Stimulated activated memory B cell treated with anti-CD40 and anti-IgM and Interleukin-4, amounts not matched to agents 10 μg/mL and 1 μg/mL and 100 μg/mL, for 72 hours (primary cell): ENCODE results near the gene ICA1.
A peak's percentile ranks its signal among the peaks of the same experiment; 100 is the strongest.

Experiments
- ATAC-seq: fragments of 150-1000 bp; cut with Tn5 transposase; 2 replicates; pipeline ENCODE4 v1.10.0; 2021
- H3K27ac Mint-ChIP-seq: one replicate; pipeline ENCODE4 v1.8.0; 2022; ENCODE audit warnings: mild to moderate bottlenecking, mixed read lengths
- H3K27me3 Mint-ChIP-seq: one replicate; pipeline ENCODE4 v1.8.0; 2022; ENCODE audit warnings: mixed read lengths
- H3K36me3 Mint-ChIP-seq: one replicate; pipeline ENCODE4 v1.8.0; 2022; ENCODE audit warnings: mixed read lengths
- H3K4me1 Mint-ChIP-seq: one replicate; pipeline ENCODE4 v1.8.0; 2022; ENCODE audit warnings: mixed read lengths
- H3K4me3 Mint-ChIP-seq: one replicate; pipeline ENCODE4 v1.8.0; 2022; ENCODE audit warnings: mild to moderate bottlenecking, moderate library complexity, mixed read lengths
- H3K9me3 Mint-ChIP-seq: one replicate; pipeline ENCODE4 v1.8.0; 2022; ENCODE audit warnings: mixed read lengths

The ICA1 gene

GRCh38 chr7:8131694-8132605, 130.0 kb downstream of the ICA1 start:
- H3K4me3 Mint-ChIP-seq = peak overlapping the region; percentile 53
- peak; percentile 71 for ATAC-seq
- no peaks in the 10 kb centered on the region for H3K36me3 Mint-ChIP-seq
- H3K4me1 Mint-ChIP-seq = peaks cover 55% of the 10 kb centered on the region
- peak overlapping the region; percentile 41 for H3K27ac Mint-ChIP-seq
- no peaks in the 10 kb centered on the region for H3K27me3 Mint-ChIP-seq
- no peaks in the 10 kb centered on the region for H3K9me3 Mint-ChIP-seq

- H3K36me3 Mint-ChIP-seq = no peaks in the 10 kb centered on the region
- H3K9me3 Mint-ChIP-seq = no peaks in the 10 kb centered on the region
- no peak overlapping the region for H3K27ac Mint-ChIP-seq
- peaks cover 67% of the 10 kb centered on the region for H3K4me1 Mint-ChIP-seq
- H3K27me3 Mint-ChIP-seq = no peaks in the 10 kb centered on the region
- no peak for ATAC-seq
- H3K4me3 Mint-ChIP-seq = no peak overlapping the region
Measured at GRCh38 chr7:8130663-8131062, 131.3 kb downstream of the ICA1 start.

DNA sequence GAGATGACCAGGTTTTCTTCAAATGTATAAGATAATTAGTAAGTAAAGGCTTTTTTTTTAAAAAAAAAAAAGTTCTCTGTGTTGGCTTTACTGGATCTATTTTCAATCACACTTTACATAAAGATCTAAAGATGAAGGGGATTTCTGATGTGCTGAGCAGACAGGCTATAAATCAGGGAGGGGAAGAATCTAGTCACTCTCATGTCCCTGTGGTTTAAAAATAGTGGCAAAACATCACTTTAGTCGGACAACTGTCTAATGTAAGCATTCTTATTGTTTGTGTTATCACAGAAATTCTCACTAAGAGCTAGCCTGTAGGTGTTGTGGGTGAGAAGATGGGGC, 132.7 kb downstream of the ICA1 start:
- H3K27me3 Mint-ChIP-seq = no peaks in the 10 kb centered on the region
- peaks cover 72% of the 10 kb centered on the region for H3K4me1 Mint-ChIP-seq
- no peak for ATAC-seq
- peak overlapping the region; percentile 62 for H3K27ac Mint-ChIP-seq
- no peaks in the 10 kb centered on the region for H3K36me3 Mint-ChIP-seq
- no peak overlapping the region for H3K4me3 Mint-ChIP-seq
- no peaks in the 10 kb centered on the region for H3K9me3 Mint-ChIP-seq

DNA sequence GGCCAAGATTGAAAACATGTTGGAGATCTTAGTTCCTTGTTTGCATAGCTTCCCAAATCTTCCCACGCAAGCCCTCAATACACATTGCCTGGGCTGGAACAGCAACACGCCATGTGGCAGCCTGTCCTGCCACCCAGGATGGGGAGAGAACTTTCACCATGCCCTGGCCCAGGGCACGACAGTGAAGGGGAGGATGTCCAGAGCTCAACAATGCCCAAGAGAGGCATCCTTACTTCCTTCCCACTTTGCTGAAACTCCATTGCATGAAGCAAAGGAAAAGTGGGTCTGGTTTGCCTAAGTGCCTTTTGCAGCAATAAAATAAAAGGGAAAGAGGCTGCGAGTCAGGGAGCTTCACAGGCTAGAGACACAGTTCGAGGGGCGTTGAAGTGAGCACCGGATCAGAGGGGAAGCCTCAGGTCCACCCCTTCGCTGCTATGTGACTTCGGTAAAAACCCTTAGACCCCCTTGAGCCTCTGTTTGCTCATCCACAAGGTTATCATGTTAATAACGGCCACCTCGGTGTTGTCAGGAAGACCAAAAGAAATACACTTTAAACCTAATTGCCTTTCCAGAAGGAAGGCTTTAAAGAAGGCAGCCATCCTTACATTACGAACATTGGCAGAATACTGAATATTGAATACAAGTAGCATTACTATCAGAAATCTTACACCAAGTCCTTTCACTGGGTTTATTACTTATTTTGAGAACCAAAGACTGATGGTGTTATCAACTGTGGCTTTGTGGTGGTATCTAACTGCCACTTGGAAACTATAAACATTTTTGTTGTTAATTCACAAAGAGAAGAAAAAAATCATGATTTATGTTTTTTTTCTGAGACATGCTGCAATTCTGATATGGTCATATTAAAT, 133.3 kb downstream of the ICA1 start:
- ATAC-seq = no peak
- peaks cover 66% of the 10 kb centered on the region for H3K4me1 Mint-ChIP-seq
- H3K27me3 Mint-ChIP-seq = no peaks in the 10 kb centered on the region
- peak overlapping the region; percentile 62 for H3K27ac Mint-ChIP-seq
- peak overlapping the region; percentile 25 for H3K4me3 Mint-ChIP-seq
- H3K36me3 Mint-ChIP-seq = no peaks in the 10 kb centered on the region
- no peaks in the 10 kb centered on the region for H3K9me3 Mint-ChIP-seq

DNA sequence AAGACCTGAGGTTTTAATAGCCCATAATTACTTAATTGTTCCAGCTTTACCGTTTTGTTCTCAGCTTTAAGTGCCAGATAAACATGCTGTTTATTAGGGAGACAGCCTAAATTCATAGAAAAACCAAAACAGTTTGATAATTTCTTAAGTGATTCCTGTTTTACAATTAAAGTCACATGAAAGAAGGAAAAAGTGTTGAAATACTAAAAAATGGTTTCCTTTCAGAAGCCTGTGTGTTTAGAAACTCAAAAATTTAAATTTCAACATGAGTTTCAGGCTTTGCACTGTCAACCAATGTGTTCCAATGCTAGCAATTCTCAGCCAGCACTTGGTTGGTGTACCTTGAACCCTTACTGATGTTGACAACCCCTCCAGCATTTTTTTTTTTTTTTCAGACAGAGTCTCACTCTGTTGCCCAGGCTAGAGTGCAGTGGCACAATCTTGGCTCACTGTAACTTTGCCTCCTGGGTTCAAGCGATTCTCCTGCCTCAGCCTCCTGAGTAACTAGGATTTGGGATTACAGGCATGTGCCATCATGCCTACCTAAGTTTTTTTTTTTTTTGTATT, 135.3 kb downstream of the ICA1 start:
- Mint-ChIP-seq H3K27ac (peak overlapping the region; percentile 90), H3K27me3 (no peaks in the 10 kb centered on the region), H3K9me3 (no peaks in the 10 kb centered on the region), H3K36me3 (no peaks in the 10 kb centered on the region), H3K4me3 (no peak overlapping the region), H3K4me1 (peaks cover 46% of the 10 kb centered on the region)
- ATAC-seq = no peak

DNA sequence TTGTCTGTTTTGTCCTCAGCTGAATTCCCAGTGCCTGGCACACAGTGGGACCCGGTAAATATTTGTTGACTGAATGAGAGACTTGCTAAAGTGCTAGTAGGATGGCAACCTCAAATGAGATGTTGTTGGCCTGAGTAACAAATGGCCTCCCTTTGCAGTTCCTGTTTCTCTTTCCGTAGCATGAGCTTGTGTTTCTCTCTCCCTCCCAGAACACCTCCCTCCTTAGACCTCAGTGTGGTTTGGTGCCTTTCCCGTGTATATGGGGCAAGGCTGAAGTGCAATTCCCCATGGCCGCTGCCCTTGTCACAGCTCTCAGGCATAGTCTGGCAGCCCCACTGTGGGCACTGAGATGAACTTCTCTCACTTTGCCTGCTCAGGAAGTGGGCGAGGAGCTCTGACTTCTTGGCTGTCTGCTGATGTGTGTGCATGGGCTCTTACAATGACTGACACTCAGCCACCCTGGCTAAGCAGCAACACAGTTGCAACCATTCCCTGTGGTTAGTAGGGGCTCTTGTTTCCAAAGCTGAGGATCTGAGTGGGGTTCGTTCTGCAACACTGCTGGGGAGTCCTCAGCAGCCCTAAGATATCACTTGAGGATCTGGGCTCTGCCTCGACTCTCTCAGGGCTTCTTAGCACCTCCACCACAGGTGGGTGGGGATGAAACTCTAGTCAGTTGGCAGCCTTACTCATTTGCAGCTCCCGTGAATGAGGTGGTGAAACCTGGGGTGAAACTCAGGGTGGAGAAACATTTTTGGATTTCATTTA, 136.1 kb downstream of the ICA1 start:
- peak overlapping the region; percentile 90 for H3K27ac Mint-ChIP-seq
- H3K9me3 Mint-ChIP-seq = no peaks in the 10 kb centered on the region

DNA sequence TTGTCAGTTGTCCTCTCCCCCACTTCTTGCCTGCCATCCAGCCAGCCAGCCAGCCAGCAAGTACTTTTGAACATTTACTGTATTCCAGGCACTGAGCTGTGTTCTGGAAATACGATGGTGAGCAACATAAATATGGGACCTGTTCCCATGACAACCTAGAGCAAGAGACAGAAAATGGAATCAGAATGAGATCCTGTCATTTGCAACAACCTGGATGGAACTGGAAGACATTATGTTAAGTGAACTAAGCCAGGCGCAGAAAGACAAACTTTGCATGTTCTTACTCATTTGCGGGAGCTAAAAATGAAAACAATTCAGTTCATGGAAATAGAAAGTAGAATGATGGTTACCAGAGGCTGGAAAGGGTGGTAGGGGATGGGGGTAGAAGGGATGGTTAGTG, 140.7 kb downstream of the ICA1 start:
- Mint-ChIP-seq H3K27me3 (no peaks in the 10 kb centered on the region), H3K9me3 (peaks cover 4% of the 10 kb centered on the region), H3K27ac (no peak overlapping the region), H3K4me1 (peaks cover 29% of the 10 kb centered on the region), H3K36me3 (peaks cover under 1% of the 10 kb centered on the region), H3K4me3 (no peak overlapping the region)
- no peak for ATAC-seq

More for the DNA sequence above, 136.1 kb downstream of the ICA1 start:
- H3K27me3 Mint-ChIP-seq = no peaks in the 10 kb centered on the region
- H3K4me1 Mint-ChIP-seq = peaks cover 44% of the 10 kb centered on the region
- ATAC-seq = peak; percentile 97
- peak overlapping the region; percentile 18 for H3K4me3 Mint-ChIP-seq
- no peaks in the 10 kb centered on the region for H3K36me3 Mint-ChIP-seq

DNA sequence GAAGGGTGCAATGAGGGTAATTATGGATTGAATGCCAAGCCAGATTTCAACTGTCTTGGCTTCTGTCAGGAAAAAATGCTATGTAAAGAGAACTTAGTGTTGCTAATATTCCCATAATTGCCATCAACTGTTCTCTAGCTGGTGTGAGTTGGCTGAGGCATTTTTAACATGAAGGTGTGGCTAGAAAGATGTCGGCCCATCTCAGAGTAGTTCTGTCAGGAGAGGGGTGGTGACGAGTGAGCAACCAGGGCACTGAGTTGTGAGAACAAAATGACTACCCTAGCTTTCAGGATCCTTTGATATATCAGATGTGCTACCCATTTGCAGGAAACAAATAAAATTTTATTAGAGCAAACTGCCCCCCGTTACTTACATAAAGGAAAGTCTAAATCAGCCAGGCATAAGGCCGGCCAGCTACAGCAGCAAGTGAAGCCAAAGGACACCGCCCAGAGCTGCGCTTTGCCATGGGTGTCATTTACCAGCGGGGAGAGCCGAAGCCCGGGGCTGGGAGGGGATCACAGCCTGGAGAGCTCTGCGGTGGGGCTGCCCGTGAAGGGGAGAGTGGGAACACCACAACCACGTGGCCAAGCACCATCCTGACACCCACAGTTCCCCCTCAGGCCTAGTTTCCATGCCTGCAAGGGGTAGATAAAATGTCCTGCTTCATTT, 141.4 kb downstream of the ICA1 start:
- Mint-ChIP-seq H3K36me3 (peaks cover 5% of the 10 kb centered on the region), H3K4me1 (peaks cover 29% of the 10 kb centered on the region), H3K4me3 (no peak overlapping the region), H3K27me3 (no peaks in the 10 kb centered on the region), H3K27ac (no peak overlapping the region), H3K9me3 (peaks cover 4% of the 10 kb centered on the region)
- no peak for ATAC-seq

GRCh38 chr7:8119262-8119661, 142.7 kb downstream of the ICA1 start:
- ATAC-seq = no peak
- Mint-ChIP-seq H3K27me3 (no peaks in the 10 kb centered on the region), H3K4me3 (no peak overlapping the region), H3K4me1 (peaks cover 34% of the 10 kb centered on the region), H3K36me3 (peaks cover 10% of the 10 kb centered on the region), H3K27ac (no peak overlapping the region), H3K9me3 (peaks cover 4% of the 10 kb centered on the region)

DNA sequence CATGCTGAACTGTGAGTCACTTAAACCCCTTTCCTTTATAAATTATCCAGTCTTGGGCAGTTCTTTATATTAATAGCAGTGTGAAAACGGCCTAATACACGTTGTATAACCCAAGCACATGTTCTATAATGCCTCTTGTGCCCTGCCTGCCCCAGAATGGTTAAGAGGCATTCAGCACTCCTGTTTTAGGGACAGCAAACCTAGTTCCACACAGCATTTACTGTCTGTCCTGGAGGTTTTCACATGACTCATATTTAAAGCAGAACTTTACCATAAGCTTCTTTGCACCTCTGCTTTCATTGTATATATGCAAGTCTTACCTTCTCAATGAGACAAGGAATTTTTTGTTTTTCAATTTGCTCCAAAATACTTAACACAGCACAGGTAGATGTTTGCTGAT, 144.8 kb downstream of the ICA1 start:
- Mint-ChIP-seq H3K27me3 (no peaks in the 10 kb centered on the region), H3K4me1 (peaks cover 51% of the 10 kb centered on the region), H3K4me3 (no peak overlapping the region), H3K36me3 (peaks cover 21% of the 10 kb centered on the region), H3K27ac (no peak overlapping the region), H3K9me3 (peaks cover 8% of the 10 kb centered on the region)
- no peak for ATAC-seq

GRCh38 chr7:8115547-8116402, 146.2 kb downstream of the ICA1 start:
- Mint-ChIP-seq H3K27me3 (no peaks in the 10 kb centered on the region), H3K4me1 (peaks cover 66% of the 10 kb centered on the region), H3K4me3 (no peak overlapping the region), H3K9me3 (peaks cover 8% of the 10 kb centered on the region), H3K36me3 (peaks cover 21% of the 10 kb centered on the region), H3K27ac (peak overlapping the region; percentile 83)
- ATAC-seq = peak; percentile 96

GRCh38 chr7:8114175-8114574, 147.8 kb downstream of the ICA1 start:
- Mint-ChIP-seq H3K36me3 (peaks cover 21% of the 10 kb centered on the region), H3K4me1 (peaks cover 67% of the 10 kb centered on the region), H3K9me3 (peaks cover 8% of the 10 kb centered on the region), H3K27ac (peak overlapping the region; percentile 83), H3K4me3 (peak overlapping the region; percentile 5), H3K27me3 (no peaks in the 10 kb centered on the region)
- ATAC-seq = peak; percentile 66

DNA sequence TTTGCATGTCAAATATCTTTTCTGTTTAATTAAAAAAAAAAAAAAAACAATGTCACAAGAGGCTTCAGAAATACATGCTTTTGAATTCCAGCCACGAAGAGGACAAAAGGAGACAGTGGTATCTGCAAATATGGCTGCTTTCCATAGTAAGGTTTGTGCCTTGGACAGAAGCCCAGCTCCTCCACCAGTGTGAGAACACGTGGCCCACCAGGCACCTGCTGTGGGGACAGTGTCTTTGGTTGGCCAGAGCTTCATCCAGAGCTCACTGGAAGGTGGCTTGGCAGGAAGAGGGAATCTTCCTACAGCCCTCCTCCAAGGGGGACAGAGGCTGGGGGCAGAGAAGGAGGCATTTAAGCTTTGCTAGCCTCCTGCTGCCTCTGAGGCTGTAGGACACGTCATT, 148.8 kb downstream of the ICA1 start:
- no peak overlapping the region for H3K4me3 Mint-ChIP-seq
- peaks cover 21% of the 10 kb centered on the region for H3K36me3 Mint-ChIP-seq
- peaks cover 8% of the 10 kb centered on the region for H3K9me3 Mint-ChIP-seq
- no peaks in the 10 kb centered on the region for H3K27me3 Mint-ChIP-seq
- ATAC-seq = no peak
- peaks cover 67% of the 10 kb centered on the region for H3K4me1 Mint-ChIP-seq
- peak overlapping the region; percentile 83 for H3K27ac Mint-ChIP-seq

DNA sequence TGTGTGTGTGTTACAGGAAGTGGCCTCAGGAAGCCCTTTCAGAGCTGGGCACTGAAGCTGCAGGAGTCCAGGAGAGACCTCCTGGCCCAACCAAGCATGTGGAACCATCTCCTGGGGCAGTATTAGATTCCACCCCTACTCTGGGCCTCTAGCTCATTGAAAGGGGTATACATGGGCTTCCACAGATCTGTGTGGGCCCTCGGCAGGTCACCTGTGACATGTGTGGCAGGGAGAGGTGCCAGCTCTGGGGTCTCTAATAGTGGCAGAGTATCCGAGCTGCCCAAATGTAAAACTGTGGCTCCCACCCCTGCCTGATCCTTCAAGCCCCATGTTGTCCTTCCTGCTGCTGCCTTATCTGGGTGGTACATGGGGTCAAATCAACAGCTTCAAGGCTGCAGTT, 149.3 kb downstream of the ICA1 start:
- Mint-ChIP-seq H3K27me3 (no peaks in the 10 kb centered on the region), H3K9me3 (peaks cover 8% of the 10 kb centered on the region), H3K36me3 (peaks cover 21% of the 10 kb centered on the region), H3K27ac (peak overlapping the region; percentile 83), H3K4me1 (peaks cover 67% of the 10 kb centered on the region), H3K4me3 (no peak overlapping the region)
- ATAC-seq = no peak
